GM19043 (cell line): Measurements from ENCODE around the gene VPS37D.
"Not testable (repeated sequence)": the region's sequence is repeated elsewhere in the genome, so short reads cannot be mapped to it uniquely, and the experiment has no call there.

Experiments
- ATAC-seq: cut with Tn5 transposase; IDR thresholded peaks from one replicate; pipeline ENCODE4 v1.9.1; 2021; ENCODE audit warnings: low read depth; ENCODE audit not compliant: unreplicated experiment

VPS37D gene

GRCh38 chr7:73703757-73704639, 36.4 kb downstream of the VPS37D start:
- ATAC-seq = no peak

- ATAC-seq = no peak
Measured at GRCh38 chr7:73704640-73705550, 37.3 kb downstream of the VPS37D start.

- ATAC-seq = no peak
Measured at GRCh38 chr7:73705551-73705920, 37.9 kb downstream of the VPS37D start.

GRCh38 chr7:73706126-73707044, 38.8 kb downstream of the VPS37D start:
- no peak for ATAC-seq

- ATAC-seq = no peak
Measured at GRCh38 chr7:73707045-73707631, 39.5 kb downstream of the VPS37D start.

- no peak for ATAC-seq
Measured at GRCh38 chr7:73708961-73709549, 41.4 kb downstream of the VPS37D start.

- ATAC-seq = no peak
Measured at GRCh38 chr7:73712773-73713172, 45.1 kb downstream of the VPS37D start.

GRCh38 chr7:73713319-73713718, 45.7 kb downstream of the VPS37D start:
- ATAC-seq = not testable (repeated sequence)

- no peak for ATAC-seq
Measured at GRCh38 chr7:73715648-73716317, 48.2 kb downstream of the VPS37D start.

- ATAC-seq = no peak
Measured at GRCh38 chr7:73716318-73716890, 48.8 kb downstream of the VPS37D start.

GRCh38 chr7:73717025-73717807, 49.6 kb downstream of the VPS37D start:
- ATAC-seq = no peak

- no peak for ATAC-seq
Measured at GRCh38 chr7:73717991-73718405, 50.4 kb downstream of the VPS37D start.

GRCh38 chr7:73718438-73718881, 50.8 kb downstream of the VPS37D start:
- no peak for ATAC-seq

- no peak for ATAC-seq
Measured at GRCh38 chr7:73718905-73719805, 51.5 kb downstream of the VPS37D start, which contains the start of gene STX1A. TSS of gene STX1A (minus strand) at chr7:73719669. CDS start at chr7:73719631, 38 bp downstream.

- no peak for ATAC-seq
Measured at GRCh38 chr7:73719806-73720169, 52.2 kb downstream of the VPS37D start.

GRCh38 chr7:73720443-73720842, 52.8 kb downstream of the VPS37D start:
- ATAC-seq = not testable (repeated sequence)

GRCh38 chr7:73721377-73721817, 53.8 kb downstream of the VPS37D start:
- no peak for ATAC-seq
